Neural cell (in vitro differentiated cells): Measurements from ENCODE around the gene TTC13. TPM values are rescaled to one million over a fixed set of nuclear protein-coding genes. Genes with fewer than 3 reads are reported as not detected.

Experiments
- H2AFZ ChIP-seq: fragments of 200-600, 300-800 bp; sonication (generic), shearing (Covaris generic); 2 replicates; pipeline ENCODE4 v1.6.0; 2014; ENCODE audit warnings: low read depth, mild to moderate bottlenecking, antibody characterized with exemption, low read length, moderate library complexity
- H3F3A ChIP-seq: fragments of 200-600 bp; shearing (Covaris generic); 2 replicates; pipeline ENCODE4 v1.6.1; 2016; ENCODE audit warnings: mild to moderate bottlenecking, moderate library complexity, mixed read lengths, antibody characterized with exemption, low read length; ENCODE audit not compliant: insufficient read depth, poor library complexity, severe bottlenecking
- H3K27ac ChIP-seq: fragments of 200-600, 300-800 bp; sonication (generic), shearing (Covaris generic); 2 replicates; pipeline ENCODE4 v1.5.1; 2014; ENCODE audit warnings: mild to moderate bottlenecking, low read length, moderate library complexity
- H3K27me3 ChIP-seq: fragments of 300-800, 200-600 bp; sonication (generic), shearing (Covaris generic); 2 replicates; pipeline ENCODE4 v1.6.0; 2014; ENCODE audit warnings: mild to moderate bottlenecking, low read depth, low read length, moderate library complexity; ENCODE audit not compliant: insufficient read depth
- H3K36me3 ChIP-seq: fragments of 300-800, 200-600 bp; sonication (generic), shearing (Covaris generic); 2 replicates; pipeline ENCODE4 v1.5.1; 2014; ENCODE audit warnings: mild to moderate bottlenecking, antibody characterized with exemption, low read length, moderate library complexity; ENCODE audit not compliant: insufficient read depth
- H3K4me2 ChIP-seq: fragments of 300-800, 200-600 bp; sonication (generic), shearing (Covaris generic); 2 replicates; pipeline ENCODE4 v1.6.0; 2014; ENCODE audit warnings: mild to moderate bottlenecking, low read length
- H3K4me3 ChIP-seq: fragments of 300-800, 200-600 bp; sonication (generic), shearing (Covaris generic); 2 replicates; pipeline ENCODE4 v1.5.1; 2014; ENCODE audit warnings: mild to moderate bottlenecking, low read length, moderate library complexity
- H3K79me2 ChIP-seq: fragments of 200-600 bp; shearing (Covaris generic); replicated peaks from 2 replicates; pipeline ENCODE4 v1.6.0; 2014; ENCODE audit warnings: mild to moderate bottlenecking, low read length, moderate library complexity; ENCODE audit not compliant: insufficient read depth
- H3K9ac ChIP-seq: fragments of 300-800, 200-600 bp; sonication (generic), shearing (Covaris generic); 2 replicates; pipeline ENCODE4 v1.6.1; 2016; ENCODE audit warnings: mild to moderate bottlenecking, low read length, mixed read lengths
- H3K9me2 ChIP-seq: fragments of 200-600 bp; shearing (Covaris generic); 2 replicates; pipeline ENCODE4 v1.6.1; 2016; ENCODE audit warnings: mild to moderate bottlenecking, low read length, mixed read lengths; ENCODE audit not compliant: insufficient read depth
- H3K9me3 ChIP-seq: fragments of 200-600, 300-800 bp; sonication (generic), shearing (Covaris generic); 2 replicates; pipeline ENCODE4 v1.6.1; 2016; ENCODE audit warnings: mild to moderate bottlenecking, mixed run types, low read length, moderate library complexity, mixed read lengths
- H4K20me1 ChIP-seq: fragments of 200-600 bp; shearing (Covaris generic); 2 replicates; pipeline ENCODE4 v1.6.1; 2016; ENCODE audit warnings: mild to moderate bottlenecking, mixed run types; ENCODE audit not compliant: insufficient read depth
- EP300 ChIP-seq: fragments of 450-650 bp; conservative IDR thresholded peaks from 2 replicates; pipeline ENCODE4 v1.6.1; 2014; ENCODE audit warnings: antibody characterized with exemption, mild to moderate bottlenecking, moderate library complexity; ENCODE audit not compliant: poor library complexity, severe bottlenecking
- EZH2 ChIP-seq: fragments of 200-600, 300-800 bp; shearing (Covaris generic), sonication (generic); IDR thresholded peaks from 2 replicates; pipeline ENCODE4 v1.6.1; 2014; ENCODE audit warnings: antibody characterized with exemption, low read length, borderline replicate concordance, mild to moderate bottlenecking; ENCODE audit not compliant: insufficient read depth, poor library complexity, severe bottlenecking
- MXI1 ChIP-seq: fragments of 450-650 bp; conservative IDR thresholded peaks from 2 replicates; pipeline ENCODE4 v1.6.1; 2014; ENCODE audit warnings: antibody characterized with exemption, mild to moderate bottlenecking; ENCODE audit not compliant: poor library complexity, severe bottlenecking
- POLR2AphosphoS5 ChIP-seq: IDR thresholded peaks from 2 replicates; pipeline ENCODE4 v1.6.1; 2012
- RAD21 ChIP-seq: fragments of 450-650 bp; conservative IDR thresholded peaks from 2 replicates; pipeline ENCODE4 v1.6.1; 2014; ENCODE audit warnings: antibody characterized with exemption, mild to moderate bottlenecking, moderate library complexity
- REST ChIP-seq: IDR thresholded peaks from 2 replicates; pipeline ENCODE4 v1.6.1; 2012; ENCODE audit warnings: borderline replicate concordance
- SMC3 ChIP-seq: fragments of 450-650 bp; conservative IDR thresholded peaks from 2 replicates; pipeline ENCODE4 v1.6.1; 2014; ENCODE audit warnings: antibody characterized with exemption, mild to moderate bottlenecking, moderate library complexity; ENCODE audit not compliant: poor library complexity
- TAF1 ChIP-seq: IDR thresholded peaks from 2 replicates; pipeline ENCODE4 v1.6.1; 2012; ENCODE audit warnings: low read depth
- polyA plus RNA-seq: library from polyadenylated mRNA; depleted of rRNA; stranded (reverse); fragments of >200 nt; gene quantifications from 2 replicates; pipeline ENCODE4 v1.2.3, GENCODE V29; 2014
- TF ChIP-seq, protein P1 (sequence below): fragments of 450-650 bp; IDR thresholded peaks from 2 replicates; pipeline ENCODE4 v1.5.1; 2014; ENCODE audit warnings: antibody characterized with exemption, mild to moderate bottlenecking, moderate library complexity; ENCODE audit not compliant: poor library complexity, severe bottlenecking

The TTC13 gene
- polyA plus RNA-seq, 1 donor from 2014 or later, result 33.8 TPM

DNA sequence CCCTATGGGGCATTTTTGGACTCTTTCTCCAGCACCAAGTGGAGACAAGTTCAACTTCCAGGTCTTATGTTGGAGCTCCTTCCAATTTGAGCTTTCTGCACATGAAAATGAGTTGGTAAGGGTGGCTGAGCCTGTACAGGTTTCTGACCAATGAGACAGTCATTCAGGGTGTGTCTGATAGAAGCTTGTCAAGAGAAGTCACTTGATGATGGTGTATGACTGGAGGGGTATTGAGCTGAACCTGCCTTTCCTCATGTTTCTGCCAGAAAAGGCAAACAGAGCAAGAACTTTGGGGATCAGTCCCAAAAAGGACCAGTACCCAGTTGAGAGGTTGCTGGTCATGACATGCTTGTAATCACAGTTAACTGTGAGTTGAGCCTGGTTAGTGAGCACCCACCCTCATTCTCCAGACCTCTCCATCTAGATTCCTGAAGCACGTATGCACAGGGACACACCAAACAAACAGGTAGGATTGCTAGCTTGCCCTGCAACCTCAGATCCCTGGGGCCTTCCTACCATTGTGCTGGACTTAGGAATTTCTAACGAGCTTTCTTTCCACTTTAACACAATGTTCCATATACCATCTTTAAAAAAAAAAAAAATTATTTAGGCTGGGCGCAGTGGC, 34.8 kb upstream of the TTC13 start:
- Histone ChIP-seq H3K27ac (no peak overlapping the region), H2AFZ (no peak overlapping the region), H3K79me2 (no peaks in the 10 kb centered on the region), H3K4me2 (no peak overlapping the region), H3K36me3 (no peaks in the 10 kb centered on the region), H3K9me3 (no peaks in the 10 kb centered on the region), H3K4me3 (no peak overlapping the region), H3K9ac (no peak overlapping the region), H3K9me2 (no peaks in the 10 kb centered on the region), H4K20me1 (no peaks in the 10 kb centered on the region), H3F3A (no peaks in the 10 kb centered on the region), H3K27me3 (no peaks in the 10 kb centered on the region)
- TF ChIP-seq REST, result no peak
- no peak for TF ChIP-seq POLR2AphosphoS5
- TF ChIP-seq SMC3, result no peak
- no peak for TF ChIP-seq RAD21
- TF ChIP-seq MXI1, result no peak

GRCh38 chr1:231011963-231012362, 33.3 kb upstream of the TTC13 start:
- H4K20me1 ChIP-seq, result no peaks in the 10 kb centered on the region
- H3K27ac ChIP-seq, result no peak overlapping the region
- no peaks in the 10 kb centered on the region for H3F3A ChIP-seq
- H3K9ac ChIP-seq, result no peak overlapping the region
- H3K36me3 ChIP-seq, result no peaks in the 10 kb centered on the region
- TF ChIP-seq POLR2AphosphoS5 (no peak), SMC3 (no peak), TAF1 (no peak), RAD21 (no peak), MXI1 (no peak), REST (no peak), EP300 (no peak), EZH2 (no peak)
- TF ChIP-seq, protein P1, sequence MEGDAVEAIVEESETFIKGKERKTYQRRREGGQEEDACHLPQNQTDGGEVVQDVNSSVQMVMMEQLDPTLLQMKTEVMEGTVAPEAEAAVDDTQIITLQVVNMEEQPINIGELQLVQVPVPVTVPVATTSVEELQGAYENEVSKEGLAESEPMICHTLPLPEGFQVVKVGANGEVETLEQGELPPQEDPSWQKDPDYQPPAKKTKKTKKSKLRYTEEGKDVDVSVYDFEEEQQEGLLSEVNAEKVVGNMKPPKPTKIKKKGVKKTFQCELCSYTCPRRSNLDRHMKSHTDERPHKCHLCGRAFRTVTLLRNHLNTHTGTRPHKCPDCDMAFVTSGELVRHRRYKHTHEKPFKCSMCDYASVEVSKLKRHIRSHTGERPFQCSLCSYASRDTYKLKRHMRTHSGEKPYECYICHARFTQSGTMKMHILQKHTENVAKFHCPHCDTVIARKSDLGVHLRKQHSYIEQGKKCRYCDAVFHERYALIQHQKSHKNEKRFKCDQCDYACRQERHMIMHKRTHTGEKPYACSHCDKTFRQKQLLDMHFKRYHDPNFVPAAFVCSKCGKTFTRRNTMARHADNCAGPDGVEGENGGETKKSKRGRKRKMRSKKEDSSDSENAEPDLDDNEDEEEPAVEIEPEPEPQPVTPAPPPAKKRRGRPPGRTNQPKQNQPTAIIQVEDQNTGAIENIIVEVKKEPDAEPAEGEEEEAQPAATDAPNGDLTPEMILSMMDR, result no peak
- no peaks in the 10 kb centered on the region for H3K9me2 ChIP-seq
- H3K4me2 ChIP-seq, result no peak overlapping the region
- H2AFZ ChIP-seq, result no peak overlapping the region
- H3K27me3 ChIP-seq, result no peaks in the 10 kb centered on the region
- no peaks in the 10 kb centered on the region for H3K79me2 ChIP-seq
- H3K4me3 ChIP-seq, result no peak overlapping the region
- no peaks in the 10 kb centered on the region for H3K9me3 ChIP-seq
